ENCODE measurements around the gene DOK5. TPM values are rescaled to one million over a fixed set of nuclear protein-coding genes. Genes with fewer than 3 reads are reported as not detected.

The DOK5 gene
- total and polyA plus RNA-seq, 2 of the 4 experiments (the other 2 are of a cell fraction), result 2.8 to 3.9 TPM

DNA sequence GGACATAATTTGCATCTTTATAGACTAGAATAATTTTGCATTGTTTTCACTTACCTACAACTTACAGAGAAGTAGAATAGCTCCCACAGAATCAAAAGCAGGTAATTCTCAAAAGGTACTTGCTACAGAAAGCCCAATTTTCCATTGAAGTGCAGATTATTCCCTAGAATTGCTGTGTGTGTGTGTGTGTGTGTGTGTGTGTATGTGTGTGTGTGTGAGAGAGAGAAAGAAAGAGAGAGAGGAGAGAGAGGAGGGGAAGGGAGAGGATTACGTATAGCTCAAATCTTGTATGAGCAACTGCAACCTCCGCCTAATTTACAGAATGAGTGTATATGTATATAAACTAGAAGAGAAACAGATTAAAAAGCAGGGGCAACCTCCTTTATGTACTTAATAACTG, 68.0 kb downstream of the DOK5 start:
- ChIA-PET POLR2A (ENCODE audit: unreplicated experiment) (no interaction called here), CTCF (no interaction called here)
- Histone ChIP-seq H2BK15ac (ENCODE audit: low read depth, low read length) (no peak overlapping the region), H3K9ac (ENCODE audit: low read depth, low read length) (no peak overlapping the region), H3K79me1 (ENCODE audit: low read depth in 1 of 2, low read length in 2 of 2) (no peaks in the 10 kb centered on the region), H3K27ac (ENCODE audit: insufficient read depth, low read length) (no peak overlapping the region), H3K4me3 (ENCODE audit: insufficient read depth, low read depth, low read length) (no peak overlapping the region), H2BK120ac (ENCODE audit: low read depth, low read length) (no peak overlapping the region), H2AK5ac (ENCODE audit: low read depth, low read length) (no peak overlapping the region), H2BK5ac (ENCODE audit: low read depth, low read length, poor library complexity, severe bottlenecking) (peak overlapping the region; percentile 50), H3K4me1 (ENCODE audit: control insufficient read depth, insufficient read depth, low read length) (no peaks in the 10 kb centered on the region), H4K20me1 (ENCODE audit: insufficient read depth, low read length) (no peaks in the 10 kb centered on the region), H2BK20ac (ENCODE audit: low read depth, low read length) (no peak overlapping the region), H3K4me2 (ENCODE audit: low read depth, low read length) (no peak overlapping the region), H3K14ac (replicated peaks; ENCODE audit: low read depth, low read length) (no peak overlapping the region), H3K18ac (ENCODE audit: low read depth, low read length) (no peak overlapping the region), H3K9me1 (ENCODE audit: insufficient read depth, low read length) (no peaks in the 10 kb centered on the region), H3K9me3 (ENCODE audit: control insufficient read depth, insufficient read depth, low read length) (peaks cover 5% of the 10 kb centered on the region; the same call in 1 of the 2 replicates), H4K5ac (ENCODE audit: low read depth, low read length) (no peak overlapping the region), H2AFZ (replicated peaks; ENCODE audit: low read length, poor library complexity) (no peak overlapping the region), H4K8ac (ENCODE audit: low read depth in 2 of 2, low read length in 2 of 2) (no peak overlapping the region), H4K91ac (ENCODE audit: insufficient read depth, low read depth, low read length) (no peak overlapping the region), H3K27me3 (ENCODE audit: control insufficient read depth, insufficient read depth, low read length) (no peaks in the 10 kb centered on the region), H3K4ac (ENCODE audit: low read depth, low read length) (no peak overlapping the region), H3K56ac (ENCODE audit: extremely low read depth, insufficient read depth, low read length) (no peak overlapping the region), H2AK9ac (replicated peaks; ENCODE audit: low read depth, low read length, poor library complexity) (no peak overlapping the region), H3K36me3 (ENCODE audit: control insufficient read depth, insufficient read depth, low read length) (no peaks in the 10 kb centered on the region), H3K23ac (ENCODE audit: low read depth, low read length) (no peak overlapping the region)
- ATAC-seq (ENCODE audit: low read depth) (no peak), DNase-seq (no peak)
- WGBS, 2 experiments (ENCODE audit: extremely low coverage in 2 of 2, insufficient read length in 1 of 2), result no CpG with 5 or more reads among the region's 2 CpGs
- intact Hi-C loops (cut with micrococcal nuclease) (no loop called here), dilution Hi-C loops (cut with HindIII; ENCODE audit: low sequenced_read_pairs, unreplicated experiment) (no loop called here), in situ Hi-C loops (cut with MboI; ENCODE audit: low sequenced_read_pairs) (no loop called here)
- TF ChIP-seq SMC3 (IDR thresholded peaks at IDR 0.05; ENCODE audit: low read depth, low read length), result no peak
- TF ChIP-seq RFX5 (IDR thresholded peaks at IDR 0.05; ENCODE audit: low read depth, low read length), result no peak
- no peak for TF ChIP-seq BHLHE40 (IDR thresholded peaks at IDR 0.05; ENCODE audit: low read depth, low read length)
- TF ChIP-seq FOS (IDR thresholded peaks at IDR 0.05; ENCODE audit: low read depth, low read length), result no peak
- no peak for TF ChIP-seq ELK1 (IDR thresholded peaks at IDR 0.05; ENCODE audit: borderline replicate concordance, low read depth, low read length)
- no peak for TF ChIP-seq MAZ (IDR thresholded peaks at IDR 0.05; ENCODE audit: borderline replicate concordance, low read depth, low read length)
- no peak for TF ChIP-seq RCOR1 (IDR thresholded peaks at IDR 0.05; ENCODE audit: insufficient replicate concordance, low read length)
- no peak for TF ChIP-seq POLR2A (IDR thresholded peaks at IDR 0.05; ENCODE audit: low read depth, low read length)
- no peak for TF ChIP-seq CEBPB (IDR thresholded peaks at IDR 0.05; ENCODE audit: low read depth, low read length)
- no peak for TF ChIP-seq NFE2L2 (IDR thresholded peaks at IDR 0.05; ENCODE audit: low read depth, low read length)
- no peak for TF ChIP-seq CHD1 (IDR thresholded peaks at IDR 0.05; ENCODE audit: low read depth, low read length)
- TF ChIP-seq MAFK (IDR thresholded peaks at IDR 0.05; ENCODE audit: low read depth, low read length), result no peak
- TF ChIP-seq, protein P1, sequence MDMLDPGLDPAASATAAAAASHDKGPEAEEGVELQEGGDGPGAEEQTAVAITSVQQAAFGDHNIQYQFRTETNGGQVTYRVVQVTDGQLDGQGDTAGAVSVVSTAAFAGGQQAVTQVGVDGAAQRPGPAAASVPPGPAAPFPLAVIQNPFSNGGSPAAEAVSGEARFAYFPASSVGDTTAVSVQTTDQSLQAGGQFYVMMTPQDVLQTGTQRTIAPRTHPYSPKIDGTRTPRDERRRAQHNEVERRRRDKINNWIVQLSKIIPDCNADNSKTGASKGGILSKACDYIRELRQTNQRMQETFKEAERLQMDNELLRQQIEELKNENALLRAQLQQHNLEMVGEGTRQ (IDR thresholded peaks at IDR 0.05; ENCODE audit: low read depth, low read length), result no peak
- TF ChIP-seq, protein P2, sequence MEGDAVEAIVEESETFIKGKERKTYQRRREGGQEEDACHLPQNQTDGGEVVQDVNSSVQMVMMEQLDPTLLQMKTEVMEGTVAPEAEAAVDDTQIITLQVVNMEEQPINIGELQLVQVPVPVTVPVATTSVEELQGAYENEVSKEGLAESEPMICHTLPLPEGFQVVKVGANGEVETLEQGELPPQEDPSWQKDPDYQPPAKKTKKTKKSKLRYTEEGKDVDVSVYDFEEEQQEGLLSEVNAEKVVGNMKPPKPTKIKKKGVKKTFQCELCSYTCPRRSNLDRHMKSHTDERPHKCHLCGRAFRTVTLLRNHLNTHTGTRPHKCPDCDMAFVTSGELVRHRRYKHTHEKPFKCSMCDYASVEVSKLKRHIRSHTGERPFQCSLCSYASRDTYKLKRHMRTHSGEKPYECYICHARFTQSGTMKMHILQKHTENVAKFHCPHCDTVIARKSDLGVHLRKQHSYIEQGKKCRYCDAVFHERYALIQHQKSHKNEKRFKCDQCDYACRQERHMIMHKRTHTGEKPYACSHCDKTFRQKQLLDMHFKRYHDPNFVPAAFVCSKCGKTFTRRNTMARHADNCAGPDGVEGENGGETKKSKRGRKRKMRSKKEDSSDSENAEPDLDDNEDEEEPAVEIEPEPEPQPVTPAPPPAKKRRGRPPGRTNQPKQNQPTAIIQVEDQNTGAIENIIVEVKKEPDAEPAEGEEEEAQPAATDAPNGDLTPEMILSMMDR (conservative IDR thresholded peaks at IDR 0.05; ENCODE audit: low read depth, low read length), result no peak
- no peak for TF ChIP-seq RAD21 (IDR thresholded peaks at IDR 0.05; ENCODE audit: low read length)
- no TSS peak for BruUV-seq (replicated peaks)
